Measurements from ENCODE around the gene EFNB2.

EFNB2 gene

DNA sequence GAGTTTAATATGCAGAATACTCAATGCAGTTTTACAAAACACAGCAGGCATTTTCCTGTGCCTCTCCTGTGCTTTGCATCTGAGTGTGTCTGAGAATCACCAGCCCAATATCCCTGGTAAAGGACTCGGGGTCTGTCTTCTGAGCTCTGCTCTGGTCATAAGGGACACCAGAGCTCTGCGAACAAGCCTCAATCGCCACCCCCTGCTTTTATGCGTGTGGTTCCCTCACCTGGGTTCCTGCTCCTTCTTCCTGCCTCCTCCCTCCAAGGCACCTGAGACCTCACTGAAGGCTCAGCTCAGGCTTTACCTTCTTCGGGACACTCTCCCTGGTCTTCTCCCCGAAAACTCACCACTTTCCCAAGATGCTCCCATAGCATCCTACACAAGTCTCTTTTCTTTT lies 84.5 kb downstream of the EFNB2 start:
- Histone ChIP-seq H3K4me1 (ENCODE audit: control insufficient read depth, insufficient read depth, low read length) (no peaks in the 10 kb centered on the region), H3K9me3 (ENCODE audit: control insufficient read depth, insufficient read depth, low read length) (no peaks in the 10 kb centered on the region), H3K4me3 (ENCODE audit: low read length) (no peak overlapping the region), H3K36me3 (ENCODE audit: control insufficient read depth, insufficient read depth, low read length) (no peaks in the 10 kb centered on the region), H3K27me3 (ENCODE audit: control insufficient read depth, insufficient read depth, low read length) (no peaks in the 10 kb centered on the region), H3K27ac (ENCODE audit: low read length) (no peak overlapping the region)
- DNase-seq (ENCODE audit: low read depth, low spot score) = no peak
- WGBS (ENCODE audit: insufficient coverage, insufficient read length) = no CpG with 5 or more reads among the region's 6 CpGs

DNA sequence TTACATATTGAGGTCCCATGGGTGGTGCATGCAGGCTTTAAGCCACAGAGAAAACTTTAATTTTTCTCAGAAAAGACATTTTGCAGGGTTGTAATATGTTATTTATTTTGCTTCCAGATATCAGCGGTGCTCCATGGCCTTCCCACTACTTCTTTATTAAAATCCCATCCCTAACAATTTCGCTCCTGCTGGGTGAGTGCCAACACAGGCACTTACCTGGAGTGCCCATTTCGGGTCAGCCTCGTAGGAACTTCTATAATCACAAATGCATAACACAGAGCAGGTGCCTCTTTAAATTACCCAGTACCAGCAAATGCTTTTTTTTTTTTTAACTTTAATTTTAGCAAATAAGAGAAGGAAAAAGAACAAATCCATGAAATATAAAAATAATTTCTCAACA lies 86.4 kb downstream of the EFNB2 start:
- Histone ChIP-seq H3K4me3 (ENCODE audit: low read length) (no peak overlapping the region), H3K27ac (ENCODE audit: low read length) (no peak overlapping the region), H3K27me3 (ENCODE audit: control insufficient read depth, insufficient read depth, low read length) (no peaks in the 10 kb centered on the region), H3K4me1 (ENCODE audit: control insufficient read depth, insufficient read depth, low read length) (no peaks in the 10 kb centered on the region), H3K9me3 (ENCODE audit: control insufficient read depth, insufficient read depth, low read length) (no peaks in the 10 kb centered on the region), H3K36me3 (ENCODE audit: control insufficient read depth, insufficient read depth, low read length) (no peaks in the 10 kb centered on the region)
- no peak for DNase-seq (ENCODE audit: low read depth, low spot score)
- no CpG with 5 or more reads among the region's 4 CpGs for WGBS (ENCODE audit: insufficient coverage, insufficient read length)

GRCh38 chr13:106445996-106446395 lies 89.5 kb downstream of the EFNB2 start:
- Histone ChIP-seq H3K4me1 (ENCODE audit: control insufficient read depth, insufficient read depth, low read length) (no peaks in the 10 kb centered on the region), H3K27ac (ENCODE audit: low read length) (no peak overlapping the region), H3K9me3 (ENCODE audit: control insufficient read depth, insufficient read depth, low read length) (no peaks in the 10 kb centered on the region), H3K4me3 (ENCODE audit: low read length) (no peak overlapping the region), H3K27me3 (ENCODE audit: control insufficient read depth, insufficient read depth, low read length) (no peaks in the 10 kb centered on the region), H3K36me3 (ENCODE audit: control insufficient read depth, insufficient read depth, low read length) (no peaks in the 10 kb centered on the region)
- no peak for DNase-seq (ENCODE audit: low read depth, low spot score)
- WGBS (ENCODE audit: insufficient coverage, insufficient read length) = no CpG with 5 or more reads among the region's 4 CpGs

DNA sequence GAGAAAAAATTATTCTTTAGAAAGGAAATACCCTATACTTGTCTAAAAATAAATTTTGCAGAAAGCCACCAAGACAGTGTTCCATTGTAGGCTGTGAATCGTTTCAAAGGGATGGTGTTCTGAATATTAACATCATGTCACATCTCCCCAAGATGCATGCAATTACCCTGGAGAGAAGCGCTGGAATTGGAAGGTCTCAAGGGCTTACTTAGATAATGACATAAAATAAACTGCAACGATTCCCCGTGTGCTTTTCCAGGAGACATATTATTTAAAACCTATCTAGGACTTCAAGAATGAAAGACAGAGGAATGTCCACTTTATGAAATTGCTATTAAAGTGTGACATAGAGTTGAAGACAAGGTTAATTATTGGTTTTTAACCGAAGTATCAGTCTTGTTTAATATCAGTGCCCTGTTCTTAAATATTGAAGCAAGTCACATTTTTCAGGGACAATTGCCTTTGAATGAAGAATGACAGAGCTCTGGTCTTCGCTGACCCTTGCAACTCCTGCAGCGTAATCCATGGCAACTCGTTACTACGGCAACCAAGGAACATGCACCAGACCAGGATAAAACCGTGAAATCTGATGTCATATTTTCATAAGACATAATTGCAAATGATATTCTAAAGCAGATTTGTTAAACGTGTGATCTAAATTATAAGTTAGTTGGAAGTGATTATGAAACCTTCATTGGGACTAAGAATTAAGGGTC lies 91.7 kb downstream of the EFNB2 start:
- DNase-seq (ENCODE audit: low read depth, low spot score) = no peak
- H3K36me3 ChIP-seq (ENCODE audit: control insufficient read depth, insufficient read depth, low read length) = no peaks in the 10 kb centered on the region
- no peaks in the 10 kb centered on the region for H3K9me3 ChIP-seq (ENCODE audit: control insufficient read depth, insufficient read depth, low read length)
- no peak overlapping the region for H3K4me3 ChIP-seq (ENCODE audit: low read length)
- no peaks in the 10 kb centered on the region for H3K4me1 ChIP-seq (ENCODE audit: control insufficient read depth, insufficient read depth, low read length)
- no peak overlapping the region for H3K27ac ChIP-seq (ENCODE audit: low read length)
- no CpG with 5 or more reads among the region's 11 CpGs for WGBS (ENCODE audit: insufficient coverage, insufficient read length)
- H3K27me3 ChIP-seq (ENCODE audit: control insufficient read depth, insufficient read depth, low read length) = no peaks in the 10 kb centered on the region

DNA sequence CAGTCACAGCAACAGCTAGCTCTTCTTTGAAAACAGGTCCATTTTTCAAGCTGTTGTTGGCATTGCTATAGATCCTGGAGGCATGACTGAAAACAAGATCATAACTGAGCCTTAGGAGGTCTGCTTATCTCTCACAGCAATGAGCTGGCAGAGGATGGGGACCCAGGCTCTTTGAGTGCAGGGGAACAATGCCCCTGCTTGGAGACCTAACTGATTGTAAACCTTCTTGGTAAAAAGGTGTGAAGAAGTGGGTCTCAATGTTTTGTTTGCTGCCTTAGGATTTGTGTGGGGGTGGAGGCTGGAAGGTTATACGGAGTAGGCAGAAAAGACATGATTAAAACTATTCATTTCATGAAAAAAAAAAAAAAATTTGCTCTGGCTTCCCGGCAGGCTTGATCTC lies 94.6 kb downstream of the EFNB2 start:
- DNase-seq (ENCODE audit: low read depth, low spot score) = no peak
- Histone ChIP-seq H3K4me3 (ENCODE audit: low read length) (no peak overlapping the region), H3K27me3 (ENCODE audit: control insufficient read depth, insufficient read depth, low read length) (no peaks in the 10 kb centered on the region), H3K27ac (ENCODE audit: low read length) (no peak overlapping the region), H3K36me3 (ENCODE audit: control insufficient read depth, insufficient read depth, low read length) (no peaks in the 10 kb centered on the region), H3K4me1 (ENCODE audit: control insufficient read depth, insufficient read depth, low read length) (no peaks in the 10 kb centered on the region), H3K9me3 (ENCODE audit: control insufficient read depth, insufficient read depth, low read length) (no peaks in the 10 kb centered on the region)
- no CpG with 5 or more reads among the region's 2 CpGs for WGBS (ENCODE audit: insufficient coverage, insufficient read length)

Data from iPS DF 6.9 (cell line).